Peyer's patch (tissue), 4 donors: Measurements from ENCODE around the gene UGT1A3.

ENCODE experiments used
- POLR2A ChIP-seq, 2 donors: fragments of 450-650 bp; IDR thresholded peaks; one replicate each; pipeline ENCODE4 v1.5.1; 2017; ENCODE audit warnings: antibody characterized with exemption in 2 of 2, mild to moderate bottlenecking in 2 of 2, moderate library complexity in 2 of 2
- TF ChIP-seq, protein P1 (sequence below), 6 experiments: fragments of 450-650 bp in 4 of 6; fragments of 200-600 bp in 2 of 6; sonication (generic) in 1 of 6; IDR thresholded peaks; one replicate each; pipeline ENCODE4 v1.5.1; 2017 to 2019; ENCODE audit warnings: antibody characterized with exemption in 6 of 6, mild to moderate bottlenecking in 3 of 6, moderate library complexity in 1 of 6

DNA sequence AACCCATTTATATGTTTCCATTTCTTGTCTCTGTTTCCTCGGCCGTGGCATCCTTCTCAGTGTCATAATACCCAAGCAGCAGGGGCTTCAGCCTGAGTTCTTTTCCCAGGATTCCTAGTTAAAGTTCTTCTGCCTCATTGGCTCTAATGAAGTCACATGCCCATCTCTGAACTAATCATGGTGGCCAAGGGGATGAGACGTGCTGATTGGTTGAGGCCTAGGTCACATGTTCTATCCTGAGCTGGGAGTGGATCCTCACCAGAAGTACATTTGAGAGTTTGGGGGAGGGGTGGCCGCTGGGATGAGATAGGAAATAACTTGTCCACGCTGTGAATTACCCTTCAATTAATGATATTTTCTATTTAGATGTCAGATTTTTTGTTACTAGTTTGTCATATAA, 19.9 kb upstream of the UGT1A3 start:
- TF ChIP-seq, protein P1, sequence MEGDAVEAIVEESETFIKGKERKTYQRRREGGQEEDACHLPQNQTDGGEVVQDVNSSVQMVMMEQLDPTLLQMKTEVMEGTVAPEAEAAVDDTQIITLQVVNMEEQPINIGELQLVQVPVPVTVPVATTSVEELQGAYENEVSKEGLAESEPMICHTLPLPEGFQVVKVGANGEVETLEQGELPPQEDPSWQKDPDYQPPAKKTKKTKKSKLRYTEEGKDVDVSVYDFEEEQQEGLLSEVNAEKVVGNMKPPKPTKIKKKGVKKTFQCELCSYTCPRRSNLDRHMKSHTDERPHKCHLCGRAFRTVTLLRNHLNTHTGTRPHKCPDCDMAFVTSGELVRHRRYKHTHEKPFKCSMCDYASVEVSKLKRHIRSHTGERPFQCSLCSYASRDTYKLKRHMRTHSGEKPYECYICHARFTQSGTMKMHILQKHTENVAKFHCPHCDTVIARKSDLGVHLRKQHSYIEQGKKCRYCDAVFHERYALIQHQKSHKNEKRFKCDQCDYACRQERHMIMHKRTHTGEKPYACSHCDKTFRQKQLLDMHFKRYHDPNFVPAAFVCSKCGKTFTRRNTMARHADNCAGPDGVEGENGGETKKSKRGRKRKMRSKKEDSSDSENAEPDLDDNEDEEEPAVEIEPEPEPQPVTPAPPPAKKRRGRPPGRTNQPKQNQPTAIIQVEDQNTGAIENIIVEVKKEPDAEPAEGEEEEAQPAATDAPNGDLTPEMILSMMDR (IDR thresholded peaks at IDR 0.05): no peak
- no peak for TF ChIP-seq POLR2A (IDR thresholded peaks at IDR 0.05)
